ENCODE results near the gene ASB18. TPM values are rescaled to one million over a fixed set of nuclear protein-coding genes. Genes with fewer than 3 reads are reported as not detected.

Gene ASB18
- total RNA-seq, 2 donors from 2014 or later, result not detected

GRCh38 chr2:236261452-236261851 is 2.8 kb downstream of the ASB18 start:
- no peaks in the 10 kb centered on the region for H3K4me1 ChIP-seq (ENCODE audit: control insufficient read depth, insufficient read depth, low read length)
- DNase-seq, result no peak
- no peak overlapping the region for H3K27ac Mint-ChIP-seq
- no peak overlapping the region for H3K4me3 ChIP-seq (ENCODE audit: low read length)
- peaks cover 13% of the 10 kb centered on the region for H3K27me3 Mint-ChIP-seq (ENCODE audit: insufficient read depth)
- TF ChIP-seq, protein P1, sequence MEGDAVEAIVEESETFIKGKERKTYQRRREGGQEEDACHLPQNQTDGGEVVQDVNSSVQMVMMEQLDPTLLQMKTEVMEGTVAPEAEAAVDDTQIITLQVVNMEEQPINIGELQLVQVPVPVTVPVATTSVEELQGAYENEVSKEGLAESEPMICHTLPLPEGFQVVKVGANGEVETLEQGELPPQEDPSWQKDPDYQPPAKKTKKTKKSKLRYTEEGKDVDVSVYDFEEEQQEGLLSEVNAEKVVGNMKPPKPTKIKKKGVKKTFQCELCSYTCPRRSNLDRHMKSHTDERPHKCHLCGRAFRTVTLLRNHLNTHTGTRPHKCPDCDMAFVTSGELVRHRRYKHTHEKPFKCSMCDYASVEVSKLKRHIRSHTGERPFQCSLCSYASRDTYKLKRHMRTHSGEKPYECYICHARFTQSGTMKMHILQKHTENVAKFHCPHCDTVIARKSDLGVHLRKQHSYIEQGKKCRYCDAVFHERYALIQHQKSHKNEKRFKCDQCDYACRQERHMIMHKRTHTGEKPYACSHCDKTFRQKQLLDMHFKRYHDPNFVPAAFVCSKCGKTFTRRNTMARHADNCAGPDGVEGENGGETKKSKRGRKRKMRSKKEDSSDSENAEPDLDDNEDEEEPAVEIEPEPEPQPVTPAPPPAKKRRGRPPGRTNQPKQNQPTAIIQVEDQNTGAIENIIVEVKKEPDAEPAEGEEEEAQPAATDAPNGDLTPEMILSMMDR (conservative IDR thresholded peaks at IDR 0.05), result no peak
- H3K27ac ChIP-seq (ENCODE audit: low read depth, low read length), result no peak overlapping the region
- no peaks in the 10 kb centered on the region for H3K36me3 Mint-ChIP-seq (ENCODE audit: low read depth)
- no peaks in the 10 kb centered on the region for H3K9me3 Mint-ChIP-seq
- H3K9ac ChIP-seq (ENCODE audit: extremely low read depth, low read length, poor library complexity, severe bottlenecking), result no peak overlapping the region
- H3K36me3 ChIP-seq (ENCODE audit: control insufficient read depth, insufficient read depth, low read length), result no peaks in the 10 kb centered on the region
- 88 to 92% methylated on average over 7 of the region's 7 CpGs for WGBS, 2 experiments (ENCODE audit: insufficient coverage in 1 of 2, insufficient read length in 1 of 2)
- no peaks in the 10 kb centered on the region for H3K27me3 ChIP-seq (ENCODE audit: control insufficient read depth, insufficient read depth, low read length, poor library complexity, severe bottlenecking)
- no peaks in the 10 kb centered on the region for H3K9me3 ChIP-seq (ENCODE audit: control insufficient read depth, low read length)
- no peaks in the 10 kb centered on the region for H3K4me1 Mint-ChIP-seq
- H3K4me3 Mint-ChIP-seq, result no peak overlapping the region

DNA sequence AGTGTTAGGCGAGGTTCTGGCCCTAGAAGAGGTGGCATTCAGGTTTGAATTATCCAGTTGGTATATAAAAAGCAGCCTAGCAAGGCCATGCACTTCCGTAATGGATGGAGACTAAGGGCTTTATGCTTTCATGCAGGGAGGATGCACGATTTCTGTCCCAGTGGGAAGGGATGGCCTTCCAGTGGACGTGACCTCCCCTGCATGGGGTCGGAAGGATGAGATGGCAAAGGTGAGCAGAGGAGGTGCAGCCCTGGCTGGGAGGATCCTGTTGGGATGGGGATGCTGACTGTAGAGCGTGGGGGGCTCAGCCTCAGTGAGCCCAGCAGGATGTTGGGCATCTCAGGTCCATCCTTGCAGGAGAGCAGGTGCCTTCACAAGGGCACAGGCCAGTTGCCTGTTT is 4.8 kb downstream of the ASB18 start:
- Histone ChIP-seq H3K4me3 (ENCODE audit: low read length) (no peak overlapping the region), H3K36me3 (ENCODE audit: control insufficient read depth, insufficient read depth, low read length) (no peaks in the 10 kb centered on the region), H3K27me3 (ENCODE audit: control insufficient read depth, insufficient read depth, low read length, poor library complexity, severe bottlenecking) (no peaks in the 10 kb centered on the region), H3K9me3 (ENCODE audit: control insufficient read depth, low read length) (no peaks in the 10 kb centered on the region), H3K27ac (ENCODE audit: low read depth, low read length) (no peak overlapping the region), H3K9ac (ENCODE audit: extremely low read depth, low read length, poor library complexity, severe bottlenecking) (no peak overlapping the region), H3K4me1 (ENCODE audit: control insufficient read depth, insufficient read depth, low read length) (no peaks in the 10 kb centered on the region)
- Mint-ChIP-seq H3K36me3 (ENCODE audit: low read depth) (no peaks in the 10 kb centered on the region), H3K9me3 (no peaks in the 10 kb centered on the region), H3K4me3 (no peak overlapping the region), H3K27me3 (ENCODE audit: insufficient read depth) (peaks cover 6% of the 10 kb centered on the region), H3K4me1 (no peaks in the 10 kb centered on the region), H3K27ac (no peak overlapping the region)
- DNase-seq, result no peak
- 90 to 93% methylated on average over 3 to 6 of the region's 6 CpGs for WGBS, 2 experiments (ENCODE audit: insufficient coverage in 1 of 2, insufficient read length in 1 of 2)
- TF ChIP-seq, protein P1 (conservative IDR thresholded peaks at IDR 0.05), result no peak

DNA sequence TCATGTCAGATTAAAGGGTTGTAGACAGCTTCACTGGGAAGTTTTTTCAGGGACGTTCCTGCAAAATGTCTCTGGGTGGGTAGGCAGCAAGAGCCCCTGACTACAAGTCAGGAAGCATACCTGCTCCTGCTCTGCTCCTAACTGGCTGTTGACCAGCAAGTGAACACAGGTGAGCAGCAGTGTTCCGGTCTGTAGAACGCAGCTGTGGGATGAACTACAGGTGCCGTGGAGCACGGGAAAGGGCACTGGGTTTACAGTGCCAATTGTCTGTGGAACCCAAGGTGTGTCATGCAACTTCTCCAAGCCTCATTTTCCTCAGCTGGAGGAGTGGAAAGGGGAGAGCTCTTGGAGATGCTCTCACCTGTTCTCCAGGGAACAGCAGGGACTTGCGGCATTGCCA is 6.6 kb downstream of the ASB18 start:
- H3K4me1 Mint-ChIP-seq, result no peaks in the 10 kb centered on the region
- no peak for DNase-seq
- no peaks in the 10 kb centered on the region for H3K4me1 ChIP-seq (ENCODE audit: control insufficient read depth, insufficient read depth, low read length)
- H3K27me3 ChIP-seq (ENCODE audit: control insufficient read depth, insufficient read depth, low read length, poor library complexity, severe bottlenecking), result no peaks in the 10 kb centered on the region
- no peak overlapping the region for H3K9ac ChIP-seq (ENCODE audit: extremely low read depth, low read length, poor library complexity, severe bottlenecking)
- 91 to 92% methylated on average over 6 of the region's 6 CpGs for WGBS, 2 experiments (ENCODE audit: insufficient coverage in 1 of 2, insufficient read length in 1 of 2)
- no peaks in the 10 kb centered on the region for H3K36me3 ChIP-seq (ENCODE audit: control insufficient read depth, insufficient read depth, low read length)
- no peak overlapping the region for H3K27ac ChIP-seq (ENCODE audit: low read depth, low read length)
- H3K9me3 Mint-ChIP-seq, result no peaks in the 10 kb centered on the region
- no peak overlapping the region for H3K4me3 ChIP-seq (ENCODE audit: low read length)
- H3K27ac Mint-ChIP-seq, result no peak overlapping the region
- peaks cover 6% of the 10 kb centered on the region for H3K27me3 Mint-ChIP-seq (ENCODE audit: insufficient read depth)
- no peaks in the 10 kb centered on the region for H3K36me3 Mint-ChIP-seq (ENCODE audit: low read depth)
- H3K9me3 ChIP-seq (ENCODE audit: control insufficient read depth, low read length), result no peaks in the 10 kb centered on the region
- no peak overlapping the region for H3K4me3 Mint-ChIP-seq
- TF ChIP-seq, protein P1 (conservative IDR thresholded peaks at IDR 0.05), result no peak

Data from endodermal cell (in vitro differentiated cells).